GM19240 (cell line): ENCODE measurements around the gene SHCBP1.
A peak's percentile ranks its signal among the peaks of the same experiment; 100 is the strongest.
"Not testable (repeated sequence)": the region's sequence is repeated elsewhere in the genome, so short reads cannot be mapped to it uniquely, and the experiment has no call there.

ENCODE experiments used
- DNase-seq: peaks from one replicate; pipeline ENCODE4 v3.0.0; 2011; ENCODE audit warnings: low spot score; ENCODE audit not compliant: insufficient read length

SHCBP1 gene

GRCh38 chr16:46621006-46621933 lies at the start of gene SHCBP1:
TSS of gene SHCBP1 (minus strand) at chr16:46621379. CDS start at chr16:46621359, 20 bp downstream.
- peak; percentile 79 for DNase-seq

GRCh38 chr16:46662123-46662522 lies 40.9 kb upstream of the SHCBP1 start:
- DNase-seq: no peak

- peak; percentile 72 for DNase-seq
Observed at GRCh38 chr16:46658925-46659324, 37.7 kb upstream of the SHCBP1 start.

GRCh38 chr16:46651305-46651704 lies 30.1 kb upstream of the SHCBP1 start:
- no peak for DNase-seq

GRCh38 chr16:46650254-46650623 lies 29.1 kb upstream of the SHCBP1 start:
- DNase-seq: no peak

GRCh38 chr16:46649588-46650253 lies 28.5 kb upstream of the SHCBP1 start:
- no peak for DNase-seq

- DNase-seq: no peak
Observed at GRCh38 chr16:46648656-46649055, 27.5 kb upstream of the SHCBP1 start.

GRCh38 chr16:46638947-46639925 lies 18.1 kb upstream of the SHCBP1 start:
- DNase-seq: no peak

GRCh38 chr16:46632778-46633733 lies 11.9 kb upstream of the SHCBP1 start:
- DNase-seq: no peak

- no peak for DNase-seq
Observed at GRCh38 chr16:46629331-46630219, 8.4 kb upstream of the SHCBP1 start.

GRCh38 chr16:46627746-46628145 lies 6.6 kb upstream of the SHCBP1 start:
- DNase-seq: no peak

- DNase-seq: not testable (repeated sequence)
Observed at GRCh38 chr16:46626681-46627080, 5.5 kb upstream of the SHCBP1 start.

GRCh38 chr16:46624862-46625261 lies 3.7 kb upstream of the SHCBP1 start:
- not testable (repeated sequence) for DNase-seq

GRCh38 chr16:46623707-46624106 lies 2.5 kb upstream of the SHCBP1 start:
- not testable (repeated sequence) for DNase-seq

GRCh38 chr16:46623246-46623645 lies 2.1 kb upstream of the SHCBP1 start:
- DNase-seq: not testable (repeated sequence)

GRCh38 chr16:46621934-46622676 lies 926 bp upstream of the SHCBP1 start:
- DNase-seq: no peak

GRCh38 chr16:46620266-46621005 lies 743 bp downstream of the SHCBP1 start:
- no peak for DNase-seq

GRCh38 chr16:46618516-46618915 lies 2.7 kb downstream of the SHCBP1 start:
- no peak for DNase-seq
